HG03378 (cell line): ENCODE data around the gene RSRC2.
"Not testable (repeated sequence)": the region's sequence is repeated elsewhere in the genome, so short reads cannot be mapped to it uniquely, and the experiment has no call there.

Source experiments
- ATAC-seq: cut with Tn5 transposase; IDR thresholded peaks from one replicate; pipeline ENCODE4 v1.9.1; 2021; ENCODE audit warnings: mild to moderate bottlenecking, moderate library complexity; ENCODE audit not compliant: unreplicated experiment

RSRC2 gene

DNA sequence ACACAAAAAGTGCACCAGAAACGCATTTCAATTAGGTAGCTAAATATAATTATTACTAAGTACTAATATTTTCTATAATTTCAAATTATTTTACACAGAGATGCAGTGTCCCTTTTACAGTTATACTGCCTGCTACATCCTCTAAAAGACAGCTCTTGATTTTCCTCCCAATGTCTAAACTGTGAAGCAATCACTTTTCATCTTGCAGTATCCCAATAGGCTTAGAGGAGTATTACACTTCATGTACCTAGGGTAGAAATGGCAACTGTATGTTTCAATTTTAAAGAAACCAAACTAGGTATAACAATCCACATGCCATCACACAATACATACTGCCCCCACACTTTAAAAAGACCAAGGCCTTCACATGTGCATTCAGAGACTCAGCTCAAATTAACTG lies 7.3 kb downstream of the RSRC2 start:
- ATAC-seq: no peak

DNA sequence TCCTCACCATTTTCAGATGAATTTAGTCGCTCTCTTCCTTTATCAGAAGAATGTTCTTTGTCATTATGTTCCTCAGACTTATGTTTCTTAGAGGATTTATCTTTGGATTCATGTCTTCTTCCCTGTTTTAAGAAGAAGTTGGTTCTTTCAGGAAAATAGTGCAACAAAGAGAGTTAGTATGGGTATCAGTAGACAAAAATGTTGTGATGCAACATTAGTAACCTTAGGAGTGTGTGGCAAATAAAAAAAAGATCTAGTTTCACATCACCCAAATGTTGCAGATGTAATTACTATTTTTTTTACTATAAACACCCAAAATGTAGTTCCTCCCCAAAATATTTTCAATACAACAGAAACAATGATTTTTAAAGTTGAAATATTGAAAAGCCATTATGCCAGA lies 7.8 kb downstream of the RSRC2 start:
- ATAC-seq: no peak

DNA sequence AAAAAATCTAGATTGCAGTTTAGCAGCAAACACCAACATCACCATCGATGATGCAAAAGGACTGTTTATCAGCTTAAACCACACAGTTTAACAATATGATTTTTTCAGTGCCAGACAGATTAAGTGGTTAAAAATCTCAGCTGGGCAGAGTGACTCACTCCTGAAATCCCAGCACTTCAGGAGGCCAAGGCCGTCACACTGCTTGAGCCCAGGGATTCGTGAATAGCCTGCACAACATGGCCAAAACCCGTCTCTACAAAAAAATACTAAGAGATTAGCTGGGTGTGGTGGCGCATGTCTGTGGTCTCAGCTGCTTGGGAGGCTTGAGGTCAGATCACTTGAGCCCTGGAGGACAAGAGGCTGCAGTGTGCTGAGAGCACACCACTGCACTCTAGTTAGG lies 8.9 kb downstream of the RSRC2 start:
- ATAC-seq: no peak

DNA sequence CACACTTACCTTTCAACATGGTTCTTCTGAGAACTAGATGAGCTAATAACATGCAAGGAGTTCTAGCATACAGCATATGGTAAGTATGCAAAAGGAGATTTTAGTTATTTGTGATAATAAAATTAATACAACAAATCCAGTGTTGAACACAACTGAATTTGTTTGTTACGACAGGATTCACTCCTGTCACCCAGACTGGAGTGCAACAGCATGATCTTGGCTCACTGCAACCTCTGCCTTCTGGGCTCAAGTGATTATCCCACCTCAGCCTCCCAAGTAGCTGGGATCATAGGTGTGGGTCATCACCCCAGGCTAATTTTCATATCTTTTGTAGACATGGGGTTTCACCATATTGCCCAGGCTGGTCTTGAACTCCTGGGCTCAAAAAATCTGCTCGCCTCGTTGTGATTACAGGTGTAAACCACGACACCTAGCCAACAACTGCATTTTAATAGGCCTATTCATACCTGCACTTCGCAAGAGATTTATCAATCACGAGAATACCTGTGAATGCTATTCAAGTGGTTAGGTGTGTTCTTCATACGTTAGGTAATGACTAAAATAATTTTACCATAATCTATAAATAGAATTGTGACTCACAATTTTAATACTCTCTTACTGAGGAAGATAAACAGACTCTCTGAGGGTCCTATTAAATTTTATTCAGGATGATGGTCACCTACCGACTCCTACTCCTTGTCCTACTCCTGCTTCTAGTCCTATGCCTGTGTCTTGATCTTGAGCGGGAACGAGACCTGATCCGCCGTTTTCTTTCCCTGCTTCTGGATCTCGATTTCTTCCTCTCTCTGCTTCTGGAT lies 10.0 kb downstream of the RSRC2 start:
- no peak for ATAC-seq

DNA sequence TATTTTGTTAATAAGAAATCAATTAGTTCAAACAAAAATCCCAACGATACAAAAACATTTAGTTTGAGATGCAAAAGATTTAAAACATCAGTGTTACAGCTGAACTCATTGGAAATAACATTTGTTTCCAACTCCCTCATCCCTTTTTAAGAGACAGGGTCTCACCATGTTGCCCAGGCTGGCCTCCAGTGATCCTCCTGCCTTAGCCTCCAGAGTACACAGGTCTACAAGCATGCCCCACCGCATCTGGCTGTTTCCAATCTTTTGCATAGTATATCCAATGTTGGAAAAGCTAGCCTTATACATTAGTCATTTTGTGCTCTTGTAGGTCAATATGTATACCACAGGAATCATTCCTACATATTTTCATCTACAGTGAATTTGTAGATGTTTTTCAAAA lies 11.5 kb downstream of the RSRC2 start:
- ATAC-seq: no peak

DNA sequence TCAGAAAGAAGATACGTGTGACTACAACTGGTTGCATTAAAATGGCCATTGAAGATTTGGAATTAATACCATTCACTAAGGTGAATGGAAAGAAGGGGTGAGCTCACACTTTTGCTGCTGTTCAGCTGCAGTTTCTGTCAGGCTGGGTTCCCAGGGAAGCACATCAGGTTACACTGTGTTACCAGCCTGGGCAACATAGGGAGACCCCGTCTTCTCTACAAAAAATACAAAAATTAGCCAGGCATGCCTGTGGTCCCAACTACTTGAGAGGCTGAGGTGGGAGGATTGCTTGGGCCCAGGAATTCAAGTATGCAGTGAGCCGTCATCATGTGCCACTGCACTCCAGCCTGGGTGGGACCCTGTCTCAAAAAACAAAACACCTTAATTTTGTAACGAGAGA lies 13.1 kb downstream of the RSRC2 start:
- no peak for ATAC-seq

DNA sequence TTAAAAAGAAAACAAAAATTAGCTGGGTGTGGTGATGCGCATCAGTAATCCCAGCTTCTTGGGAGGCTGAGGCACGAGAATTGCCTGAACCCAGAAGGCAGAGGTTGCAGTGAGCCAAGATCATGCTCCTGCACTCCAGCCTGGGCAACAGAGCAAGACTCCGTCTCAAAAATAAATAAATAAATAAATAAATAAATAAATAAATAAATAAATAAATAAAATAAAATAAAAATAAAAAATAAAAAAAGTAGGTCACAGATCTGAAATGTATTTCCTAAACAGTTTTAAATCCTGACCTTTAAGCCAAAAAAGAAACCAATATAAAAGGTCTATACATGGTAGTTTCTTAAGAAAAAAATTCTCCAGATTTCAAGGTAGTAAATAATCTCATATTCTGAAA lies 13.7 kb downstream of the RSRC2 start:
- ATAC-seq: not testable (repeated sequence)

DNA sequence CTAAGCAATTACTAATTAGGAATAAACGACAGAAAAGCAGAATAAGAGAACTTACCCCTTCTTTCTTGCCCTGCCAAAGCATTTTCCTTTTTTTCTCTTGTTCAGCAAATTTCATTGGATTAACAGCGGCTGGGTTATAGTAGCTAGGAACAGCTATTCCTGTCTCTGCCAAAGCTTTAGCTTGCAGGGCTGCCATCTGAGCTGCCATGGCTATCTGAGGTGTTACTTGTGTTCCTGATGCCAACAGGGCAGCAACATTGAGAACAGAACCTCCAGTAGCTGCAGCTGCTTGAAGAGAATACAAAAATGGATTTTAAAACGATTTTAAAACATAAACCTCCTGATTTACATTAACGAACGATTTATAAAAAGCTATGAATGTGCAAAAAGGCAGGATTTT lies 18.6 kb downstream of the RSRC2 start:
- ATAC-seq: no peak

DNA sequence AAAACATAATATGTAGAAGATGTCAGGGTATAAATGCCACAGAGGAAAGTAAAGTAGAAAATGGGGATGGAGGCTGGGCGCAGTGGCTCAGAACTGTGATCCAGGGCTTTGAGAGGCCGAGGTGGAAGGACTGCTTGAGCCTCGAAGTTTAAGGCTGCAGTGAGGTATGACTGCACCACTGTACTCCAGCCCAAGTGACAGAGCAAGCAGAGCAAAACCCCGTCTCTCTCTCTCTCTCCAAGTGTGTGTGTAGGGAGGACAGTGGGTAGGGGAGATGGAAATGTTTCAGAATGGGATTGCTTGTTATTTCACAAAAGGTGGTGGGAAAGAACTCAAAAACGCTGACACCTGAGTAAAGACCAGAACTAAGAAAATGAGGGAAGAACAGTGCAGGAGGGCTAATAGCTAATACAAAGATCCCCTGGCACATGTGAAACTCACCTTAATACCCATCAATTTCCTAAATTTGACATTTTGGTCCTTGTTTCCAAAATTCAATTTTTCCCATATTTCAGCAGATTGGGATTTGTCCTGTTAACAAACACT lies 20.3 kb downstream of the RSRC2 start:
- ATAC-seq: no peak

DNA sequence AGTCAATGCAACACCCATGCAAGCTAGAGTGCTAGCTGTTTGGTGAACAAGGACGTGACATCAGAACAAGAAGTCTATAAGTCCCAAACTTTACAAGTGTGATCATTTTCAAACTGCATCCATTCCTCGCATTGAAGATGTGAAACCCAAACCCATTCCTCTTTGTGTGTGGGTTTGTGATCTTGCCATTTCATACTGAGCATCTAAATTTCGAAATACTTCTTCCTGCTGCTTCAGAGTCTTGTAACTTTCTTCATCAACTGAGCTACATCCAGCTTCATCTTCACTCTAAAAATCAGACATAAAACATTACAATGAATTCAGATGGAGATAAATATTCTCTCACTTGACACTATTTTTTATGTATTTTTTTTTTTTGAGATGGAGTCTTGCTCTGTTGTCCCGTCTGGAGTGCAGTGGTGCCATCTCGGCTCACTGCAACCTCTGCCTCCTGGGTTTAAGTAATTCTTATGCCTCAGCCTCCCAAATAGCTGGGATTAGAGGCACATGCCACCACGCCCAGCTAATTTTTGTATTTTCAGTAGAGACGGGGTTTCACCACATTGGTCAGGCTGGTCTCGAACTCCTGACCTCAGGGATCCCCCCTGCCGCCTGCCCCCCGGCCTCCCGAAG lies 21.2 kb downstream of the RSRC2 start:
- ATAC-seq: no peak

DNA sequence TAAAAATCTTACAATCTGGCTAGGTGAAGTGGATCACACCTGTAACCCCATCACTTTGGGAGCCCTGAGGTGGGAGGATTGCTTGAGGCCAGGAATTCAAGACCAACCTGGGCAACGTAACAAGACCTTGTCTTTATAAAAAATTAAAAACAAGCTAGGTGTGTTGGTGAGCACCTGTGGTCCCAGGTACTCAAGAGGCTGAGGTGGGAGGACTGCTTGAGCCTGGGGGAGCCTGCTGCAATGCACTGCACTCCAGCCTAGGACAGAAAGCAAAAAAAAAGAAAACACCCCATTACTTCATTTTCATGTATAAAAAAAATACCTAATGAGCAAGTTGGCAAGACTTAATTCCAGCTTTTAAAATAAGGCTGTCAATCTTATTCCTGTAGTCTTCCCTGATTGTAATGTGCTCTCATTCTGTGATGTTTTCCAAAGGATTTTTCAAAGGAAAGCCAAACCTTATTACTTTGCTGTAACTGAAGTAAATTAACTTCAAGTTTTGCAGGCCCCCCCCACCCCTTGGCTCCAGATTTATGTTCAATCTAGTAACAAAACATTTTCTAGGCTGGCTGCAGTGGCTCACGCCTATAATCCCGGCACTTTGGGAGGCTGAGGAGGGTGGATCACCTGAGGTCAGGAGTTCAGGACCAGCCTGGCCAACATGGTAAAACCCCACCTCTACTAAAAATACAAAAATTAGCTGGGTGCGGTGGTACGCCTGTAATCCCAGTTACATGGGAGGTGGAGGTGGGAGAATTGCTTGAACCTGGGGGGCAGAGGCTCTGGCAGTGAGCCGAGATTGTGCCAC lies 22.7 kb downstream of the RSRC2 start:
- no peak for ATAC-seq

DNA sequence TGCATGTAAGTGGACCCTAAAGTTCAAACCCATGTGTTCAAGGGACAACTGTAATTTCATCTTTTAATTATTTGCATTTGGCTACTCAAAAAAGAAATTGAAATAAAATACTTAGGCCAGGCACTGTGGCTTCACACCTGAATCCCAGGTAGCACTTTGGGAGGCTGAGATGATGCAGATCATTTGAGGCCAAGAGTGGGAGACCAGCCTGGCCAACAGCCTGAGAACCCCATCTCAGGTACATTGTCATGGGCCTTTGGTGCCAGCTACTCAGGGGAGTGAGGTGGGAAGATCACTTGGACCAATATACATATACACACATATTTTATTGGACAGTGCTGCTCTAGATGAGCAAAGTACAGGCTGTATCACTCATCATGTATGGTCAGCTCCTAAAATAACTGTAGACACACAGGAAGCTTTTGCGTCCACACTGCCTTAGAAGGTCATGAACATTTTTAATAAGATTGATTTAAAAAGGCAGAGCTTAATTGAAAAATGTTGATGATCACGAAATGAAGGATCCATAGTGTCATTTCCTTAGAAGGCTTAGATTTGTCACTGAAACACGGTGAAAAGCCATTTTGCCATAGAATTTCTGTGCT lies 23.5 kb downstream of the RSRC2 start:
- ATAC-seq: no peak

DNA sequence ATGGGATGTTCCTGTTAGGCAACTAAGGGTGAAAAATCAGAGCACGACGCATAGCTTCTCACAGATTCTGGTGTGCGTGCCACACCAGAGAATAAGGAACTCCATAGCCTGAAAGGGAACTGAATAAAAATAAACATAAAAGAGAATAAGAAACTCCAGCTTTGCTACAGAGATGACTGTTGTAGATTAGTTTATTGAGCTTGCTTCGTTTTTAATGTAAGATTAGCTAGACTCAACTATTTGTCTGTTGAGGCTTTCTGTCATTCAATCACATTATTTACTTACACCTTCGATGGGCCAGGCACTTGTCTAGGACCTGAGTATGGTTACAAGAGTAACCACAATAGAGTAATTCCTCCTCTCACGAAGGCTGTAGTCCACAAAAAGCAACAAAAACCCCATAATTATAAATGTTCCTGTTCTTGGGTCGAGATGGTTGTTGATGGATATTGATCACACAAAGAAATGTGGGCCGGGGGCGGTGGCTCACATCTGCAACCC lies 25.2 kb downstream of the RSRC2 start:
- ATAC-seq: no peak

DNA sequence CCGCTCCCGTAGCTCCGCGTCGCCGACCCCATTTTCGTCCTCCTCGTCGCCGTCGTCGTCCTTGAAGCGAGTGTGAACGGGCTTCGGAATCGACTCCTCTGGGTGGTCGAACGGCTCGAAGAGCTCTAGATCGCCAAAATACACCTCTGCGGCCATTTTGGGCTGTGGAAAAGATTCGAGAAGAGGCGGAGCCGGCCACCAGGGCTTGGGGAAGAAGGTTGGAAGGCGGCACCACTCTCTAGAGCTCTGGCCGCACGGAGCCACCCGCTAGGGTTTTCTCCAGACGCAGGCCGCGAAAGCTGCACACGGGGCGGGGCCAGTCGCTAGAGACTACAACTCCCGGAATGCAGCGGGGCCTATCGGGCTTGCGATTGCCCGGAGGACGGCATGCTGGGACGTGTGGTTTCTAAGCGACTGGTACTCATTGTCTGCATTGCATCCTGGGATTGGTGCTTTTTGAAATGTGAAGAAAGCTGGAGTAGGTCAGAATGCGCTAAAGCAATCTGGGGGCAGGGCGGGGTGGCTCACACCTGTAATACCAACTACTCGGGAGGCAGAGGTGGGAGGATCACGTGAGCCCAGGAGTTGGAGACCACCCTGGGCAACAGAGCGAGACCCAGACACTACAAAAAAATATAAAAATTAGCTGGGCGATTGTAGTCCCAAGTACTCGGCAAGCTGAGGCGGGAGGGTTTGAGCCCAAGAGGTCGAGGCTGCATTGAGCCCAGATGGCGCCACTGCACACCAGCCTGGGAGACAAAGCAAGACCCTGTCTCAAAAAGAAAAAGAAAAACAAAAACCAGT lies 25.8 kb downstream of the RSRC2 start, which contains the start of gene ZCCHC8:
Gene ZCCHC8, minus strand, starts transcription at position 248 of the 804 bp plus-strand sequence. Its CDS starts 92 bp downstream, at position 156.
- ATAC-seq: peak; percentile 81

DNA sequence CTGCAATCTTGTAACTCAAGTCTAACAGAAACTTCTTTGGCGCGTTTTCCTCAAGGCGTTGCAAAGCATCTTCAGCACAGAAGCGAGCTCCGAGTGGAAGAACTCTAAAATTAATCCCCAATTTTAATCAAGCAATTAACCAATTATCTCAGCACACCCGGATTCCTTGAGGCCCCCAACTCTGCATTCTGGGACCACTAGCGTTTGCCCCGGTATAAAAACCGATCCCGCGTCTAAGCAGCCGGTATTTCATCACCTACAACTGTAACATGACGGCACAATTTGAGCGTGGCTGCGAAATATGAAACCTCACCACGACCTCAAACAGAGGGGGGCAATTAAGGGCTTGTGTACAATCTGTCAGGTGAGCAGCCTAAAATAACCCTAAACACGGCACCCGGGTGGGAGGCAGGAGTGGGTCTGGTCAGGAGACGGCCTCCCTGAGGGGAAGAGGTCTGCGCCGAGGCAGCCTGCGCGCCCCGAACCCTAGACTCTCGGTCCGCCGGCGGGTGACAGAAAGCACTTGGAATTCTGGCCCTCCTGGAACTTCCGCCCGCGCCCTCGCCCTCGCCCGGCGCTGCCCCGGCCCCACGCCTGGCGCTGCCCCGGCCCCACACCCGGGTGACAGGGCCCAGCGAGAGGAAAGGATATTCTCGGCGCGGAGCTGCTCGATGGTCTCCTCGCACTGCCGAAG lies 26.6 kb downstream of the RSRC2 start:
- ATAC-seq: peak; percentile 6

DNA sequence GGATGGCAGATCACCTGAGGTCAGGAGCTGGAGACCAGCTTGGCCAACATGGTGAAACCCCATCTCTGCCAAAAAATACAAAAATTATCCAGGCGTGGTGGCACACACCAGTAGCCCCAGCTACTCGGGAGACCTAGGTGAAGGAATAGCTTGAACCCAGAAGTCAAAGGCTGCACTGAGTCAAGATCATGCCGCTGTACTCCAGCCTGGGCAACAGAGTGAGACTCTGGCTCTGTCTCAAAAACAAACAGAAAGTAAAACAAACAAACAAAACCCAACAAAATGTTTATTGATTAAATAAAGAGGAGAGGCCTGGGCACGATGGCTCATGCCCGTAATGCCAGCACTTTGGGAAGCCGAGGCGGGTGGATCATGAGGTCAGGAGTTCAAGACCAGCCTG lies 31.5 kb downstream of the RSRC2 start:
- ATAC-seq: no peak

DNA sequence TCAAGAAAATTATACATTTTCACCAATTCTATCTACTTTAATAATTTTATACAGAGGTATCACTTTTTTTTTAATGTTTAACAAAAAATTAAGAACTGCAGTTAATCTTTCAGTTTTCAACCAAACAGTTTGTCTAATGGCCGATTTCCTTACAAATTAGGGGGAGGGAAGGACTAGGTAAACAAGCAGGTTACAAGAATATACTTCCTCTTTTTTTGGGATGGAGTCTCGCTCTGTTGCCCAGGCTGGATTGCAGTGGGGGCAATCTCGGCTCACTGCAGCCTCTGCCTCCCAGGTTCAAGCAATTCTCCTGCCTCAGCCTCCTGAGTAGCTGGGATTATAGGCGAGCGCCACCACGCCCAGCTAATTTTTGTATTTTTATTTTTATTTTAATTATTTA lies 33.5 kb downstream of the RSRC2 start:
- ATAC-seq: not testable (repeated sequence)

DNA sequence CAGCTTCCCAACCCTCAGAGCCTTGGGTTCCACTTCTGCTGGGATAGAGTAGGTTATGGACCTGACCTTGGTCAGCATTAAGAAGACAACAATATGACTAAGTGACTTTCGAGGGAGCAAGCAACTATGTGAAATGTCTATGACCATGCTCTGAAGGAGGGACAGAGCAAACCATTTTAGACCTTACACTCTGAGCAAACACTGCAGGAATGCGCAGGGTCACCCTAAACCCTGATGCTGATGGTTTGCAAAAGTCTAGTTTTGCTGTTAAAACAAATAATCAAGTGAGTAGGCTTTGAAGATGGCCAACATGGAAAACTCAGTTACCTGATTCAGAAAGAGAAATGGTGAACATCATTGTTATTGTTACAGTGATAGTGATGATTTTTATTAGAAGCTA lies 34.7 kb downstream of the RSRC2 start:
- no peak for ATAC-seq

DNA sequence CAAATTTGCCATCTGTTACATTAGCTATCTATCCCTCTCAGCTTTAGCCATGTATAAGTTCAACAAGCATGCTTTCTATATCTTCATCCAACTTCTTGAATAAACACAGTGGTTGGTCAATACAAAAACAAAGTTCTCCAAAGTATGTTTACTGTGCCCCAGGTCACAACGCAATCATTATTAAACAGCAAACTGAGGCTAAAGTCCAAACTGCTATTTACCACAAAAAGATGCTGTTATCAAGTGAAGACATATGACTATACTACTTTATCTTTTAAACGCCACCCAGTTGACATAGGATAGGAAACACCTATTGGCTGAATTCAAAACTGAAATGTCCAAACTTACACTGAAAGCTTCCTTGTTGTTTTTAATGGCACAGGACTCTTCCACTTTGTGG lies 37.7 kb downstream of the RSRC2 start:
- no peak for ATAC-seq
